Measurements from ENCODE around the gene MRPS23. TPM values are rescaled to one million over a fixed set of nuclear protein-coding genes. Genes with fewer than 3 reads are reported as not detected.
"Not testable (repeated sequence)": the region's sequence is repeated elsewhere in the genome, so short reads cannot be mapped to it uniquely, and the experiment has no call there.

Gene MRPS23
- total RNA-seq, 2 experiments from 2014 or later, result 87.1 to 88.4 TPM

- ChIA-PET POLR2A (no interaction called here), CTCF (interaction anchor here (0.8 kb wide), 1 partner anchor 13 kb away, joined by 3 read pairs; no protein-coding TSS in a partner anchor)
Observed at GRCh38 chr17:57852955-57853328, 3.1 kb upstream of the MRPS23 start.

GRCh38 chr17:57852092-57852954 lies 2.5 kb upstream of the MRPS23 start:
- ChIA-PET CTCF (interaction anchor here (0.8 kb wide), 1 partner anchor 14 kb away, joined by 3 read pairs; no protein-coding TSS in a partner anchor), POLR2A (no interaction called here)

GRCh38 chr17:57849163-57849873 lies 526 bp downstream of the MRPS23 start:
- ChIA-PET POLR2A (interaction anchor here (0.7 to 1.4 kb wide), 7 partner anchors 16 to 488 kb away, joined by 3 to 7 read pairs (median 3); partner anchors contain the start of genes SRSF1 and VEZF1), CTCF (interaction anchor here (1.2 to 3.6 kb wide), 5 partner anchors 8 to 151 kb away, joined by 3 to 21 read pairs (median 4); no protein-coding TSS in a partner anchor)

- CTCF ChIA-PET, result not testable (repeated sequence)
- POLR2A ChIA-PET, result interaction anchor here (0.6 kb wide), 2 partner anchors 15 to 313 kb away, joined by 3 to 4 read pairs; no protein-coding TSS in a partner anchor
Observed at GRCh38 chr17:57846056-57846945, 3.5 kb downstream of the MRPS23 start.

GRCh38 chr17:57842280-57842679 lies 7.6 kb downstream of the MRPS23 start:
- POLR2A ChIA-PET, result no interaction called here

GRCh38 chr17:57839571-57839923 lies 10.3 kb downstream of the MRPS23 start:
- ChIA-PET CTCF (no interaction called here), POLR2A (no interaction called here)

More at GRCh38 chr17:57842280-57842679, 7.6 kb downstream of the MRPS23 start:
- CTCF ChIA-PET, result no interaction called here

GRCh38 chr17:57838857-57839570 lies 10.8 kb downstream of the MRPS23 start:
- ChIA-PET CTCF (no interaction called here), POLR2A (no interaction called here)

GRCh38 chr17:57838453-57838852 lies 11.4 kb downstream of the MRPS23 start:
- ChIA-PET CTCF (no interaction called here), POLR2A (no interaction called here)

GRCh38 chr17:57835333-57835900 lies 14.4 kb downstream of the MRPS23 start:
- ChIA-PET CTCF (interaction anchor here (3.1 kb wide), 1 partner anchor 14 kb away, joined by 21 read pairs; the partner anchor contains the start of gene MRPS23), POLR2A (no interaction called here)

GRCh38 chr17:57834146-57834741 lies 15.6 kb downstream of the MRPS23 start:
- CTCF ChIA-PET, result interaction anchor here (0.8 to 3.1 kb wide), 7 partner anchors 11 to 555 kb away, joined by 3 to 21 read pairs (median 5); partner anchors contain the start of gene MRPS23
- POLR2A ChIA-PET, result interaction anchor here (1.5 kb wide), 1 partner anchor 15 kb away, joined by 7 read pairs; the partner anchor contains the start of gene MRPS23

GRCh38 chr17:57833179-57833939 lies 16.5 kb downstream of the MRPS23 start:
- ChIA-PET POLR2A (interaction anchor here (1.5 kb wide), 1 partner anchor 16 kb away, joined by 7 read pairs; the partner anchor contains the start of gene MRPS23), CTCF (interaction anchor here (0.6 to 3.1 kb wide), 19 partner anchors 10 to 857 kb away, joined by 3 to 21 read pairs (median 3); partner anchors contain the start of genes CCDC182, MRPS23 and SRSF1)

- ChIA-PET POLR2A (interaction anchor here (1.5 kb wide), 1 partner anchor 17 kb away, joined by 7 read pairs; the partner anchor contains the start of gene MRPS23), CTCF (interaction anchor here (0.6 to 3.1 kb wide), 16 partner anchors 9 to 856 kb away, joined by 3 to 21 read pairs (median 4); partner anchors contain the start of genes CCDC182, MRPS23 and SRSF1)
Observed at GRCh38 chr17:57832314-57833178, 17.3 kb downstream of the MRPS23 start.

- ChIA-PET CTCF (no interaction called here), POLR2A (interaction anchor here (0.6 kb wide), 1 partner anchor 15 kb away, joined by 3 read pairs; no protein-coding TSS in a partner anchor)
Observed at GRCh38 chr17:57830880-57831279, 19.0 kb downstream of the MRPS23 start.

GRCh38 chr17:57823469-57824401 lies 26.1 kb downstream of the MRPS23 start:
- ChIA-PET POLR2A (interaction anchor here (0.6 kb wide), 1 partner anchor 108 kb away, joined by 5 read pairs; no protein-coding TSS in a partner anchor), CTCF (interaction anchor here (1.1 to 1.9 kb wide), 3 partner anchors 9 to 581 kb away, joined by 4 to 6 read pairs (median 5); no protein-coding TSS in a partner anchor)

GRCh38 chr17:57819867-57820266 lies 30.0 kb downstream of the MRPS23 start:
- ChIA-PET CTCF (no interaction called here), POLR2A (no interaction called here)

All from activated CD8-positive, alpha-beta memory T cell treated with anti-CD3 and anti-CD28 coated beads for 36 hours (primary cell).